OCI-LY3 (cell line): ENCODE results near the gene USP4.

Experiments used
- CTCF ChIP-seq: fragments of 200-600, 300-600 bp; sonication (generic); IDR thresholded peaks from 2 replicates; pipeline ENCODE4 v1.5.1; 2014; ENCODE audit warnings: antibody characterized with exemption, low read length, low read depth
- EZH2phosphoT487 ChIP-seq: fragments of 200-600 bp; shearing (Covaris generic); IDR thresholded peaks from 2 replicates; pipeline ENCODE4 v1.6.1; 2018; ENCODE audit warnings: antibody characterized with exemption, mixed run types, low read depth

DNA sequence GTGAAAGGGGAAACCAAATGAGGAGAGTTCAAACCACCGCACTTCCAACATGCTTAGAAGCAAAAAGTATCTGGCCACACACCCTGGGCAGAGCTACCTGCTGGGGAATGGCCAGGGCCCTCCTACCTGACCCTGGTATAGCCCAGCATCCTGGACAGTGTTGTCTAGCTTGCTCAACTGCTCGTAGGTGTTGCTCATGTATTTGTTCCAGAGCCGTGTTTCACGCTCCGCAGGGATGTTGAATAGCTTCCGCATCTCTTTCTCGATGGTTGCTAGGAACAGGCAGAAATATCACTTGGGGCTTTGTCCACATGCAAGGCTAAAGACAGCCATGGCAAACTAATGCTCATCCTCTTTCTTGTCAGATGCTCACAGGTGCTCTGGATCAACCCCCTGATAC lies 15.1 kb downstream of the USP4 start:
- TF ChIP-seq CTCF: no peak
- no peak for TF ChIP-seq EZH2phosphoT487
